ENCODE measurements around the gene COX19.
"Not testable (repeated sequence)": the region's sequence is repeated elsewhere in the genome, so short reads cannot be mapped to it uniquely, and the experiment has no call there.

The COX19 gene

GRCh38 chr7:924541-925231 is 50.7 kb downstream of the COX19 start:
- DNase-seq (ENCODE audit: low read depth) = no peak

- not testable (repeated sequence) for DNase-seq (ENCODE audit: low read depth)
These were observed 51.3 kb downstream of the COX19 start for GRCh38 chr7:924042-924441.

- DNase-seq (ENCODE audit: low read depth) = no peak
These were observed 52.0 kb downstream of the COX19 start for GRCh38 chr7:923108-924041.

GRCh38 chr7:922334-923107 is 52.8 kb downstream of the COX19 start:
- DNase-seq (ENCODE audit: low read depth) = no peak

- no peak for DNase-seq (ENCODE audit: low read depth)
These were observed 53.6 kb downstream of the COX19 start for GRCh38 chr7:921581-922333.

- DNase-seq (ENCODE audit: low read depth) = no peak
These were observed 54.3 kb downstream of the COX19 start for GRCh38 chr7:921071-921461.

- no peak for DNase-seq (ENCODE audit: low read depth)
These were observed 54.8 kb downstream of the COX19 start for GRCh38 chr7:920351-921070.

- no peak for DNase-seq (ENCODE audit: low read depth)
These were observed 55.4 kb downstream of the COX19 start for GRCh38 chr7:919924-920341.

GRCh38 chr7:919114-919442 is 56.3 kb downstream of the COX19 start:
- no peak for DNase-seq (ENCODE audit: low read depth)

- DNase-seq (ENCODE audit: low read depth) = no peak
These were observed 56.8 kb downstream of the COX19 start for GRCh38 chr7:918441-919113.

GRCh38 chr7:918118-918425 is 57.3 kb downstream of the COX19 start:
- DNase-seq (ENCODE audit: low read depth) = no peak

- no peak for DNase-seq (ENCODE audit: low read depth)
These were observed 57.9 kb downstream of the COX19 start for GRCh38 chr7:917255-918117.

GRCh38 chr7:916291-916941 is 58.9 kb downstream of the COX19 start:
- DNase-seq (ENCODE audit: low read depth) = no peak

Data from HS-5 (cell line).